Activated B cell treated with CpG ODN at 0.5 μM for 24 hours (primary cell): ENCODE measurements around the gene AOC2. TPM values are rescaled to one million over a fixed set of nuclear protein-coding genes. Genes with fewer than 3 reads are reported as not detected.
"Not testable (repeated sequence)": the region's sequence is repeated elsewhere in the genome, so short reads cannot be mapped to it uniquely, and the experiment has no call there.

Source experiments
- ATAC-seq: fragments of 200-7000 bp; cut with Tn5 transposase; one replicate; pipeline ENCODE4 v1.10.0; 2021; ENCODE audit warnings: low read depth, mild to moderate bottlenecking, moderate library complexity
- CTCF ChIA-PET: fragments of 350-600 bp; sonication (Branson Sonifier 250); formaldehyde crosslinking; loops from one replicate; lab custom pipeline; 2021; ENCODE audit warnings: antibody characterized with exemption; lab: Charles Lee
- POLR2A ChIA-PET: fragments of 350-600 bp; sonication (Branson Sonifier 250); formaldehyde crosslinking; loops from one replicate; lab custom pipeline; 2021; ENCODE audit warnings: antibody characterized with exemption; lab: Charles Lee
- DNase-seq: peaks from one replicate; pipeline ENCODE4 v3.0.0; 2022
- H3K27ac Mint-ChIP-seq: one replicate; pipeline ENCODE4 v1.8.0; 2020; ENCODE audit warnings: mixed read lengths
- H3K27me3 Mint-ChIP-seq: one replicate; pipeline ENCODE4 v1.8.0; 2021; ENCODE audit warnings: mixed read lengths
- H3K36me3 Mint-ChIP-seq: one replicate; pipeline ENCODE4 v1.8.0; 2021; ENCODE audit warnings: low read depth, mixed read lengths
- H3K4me1 Mint-ChIP-seq: one replicate; pipeline ENCODE4 v1.8.0; 2021; ENCODE audit warnings: mixed read lengths
- H3K4me3 Mint-ChIP-seq: one replicate; pipeline ENCODE4 v1.8.0; 2020; ENCODE audit warnings: mild to moderate bottlenecking, mixed read lengths
- H3K9me3 Mint-ChIP-seq: one replicate; pipeline ENCODE4 v1.8.0; 2020; ENCODE audit warnings: mixed read lengths
- CTCF ChIP-seq: fragments of 200-600 bp; IDR thresholded peaks from one replicate; pipeline ENCODE4 v1.8.0; 2022; ENCODE audit warnings: antibody characterized with exemption, mild to moderate bottlenecking
- intact Hi-C: fragments of 100-400 bp; cut with micrococcal nuclease; formaldehyde crosslinking; loops from one replicate; pipeline ENCODE4 v1.15.1; 2024
- total RNA-seq: library from RNA; stranded (reverse); gene quantifications from 2 replicates; pipeline ENCODE4 v1.2.3, GENCODE V29; 2022

The AOC2 gene
- total RNA-seq, 1 donor from 2014 or later = 3.9 TPM

GRCh38 chr17:42878123-42878880 lies 33.9 kb downstream of the AOC2 start:
- DNase-seq (no peak), ATAC-seq (no peak)
- intact Hi-C loops = no loop called here
- CTCF ChIA-PET = no interaction called here
- no peaks in the 10 kb centered on the region for H3K36me3 Mint-ChIP-seq
- H3K9me3 Mint-ChIP-seq = no peaks in the 10 kb centered on the region
- peaks cover 17% of the 10 kb centered on the region for H3K27me3 Mint-ChIP-seq
- H3K27ac Mint-ChIP-seq = no peak overlapping the region
- no peak overlapping the region for H3K4me3 Mint-ChIP-seq
- POLR2A ChIA-PET = no interaction called here
- TF ChIP-seq CTCF = no peak
- no peaks in the 10 kb centered on the region for H3K4me1 Mint-ChIP-seq

DNA sequence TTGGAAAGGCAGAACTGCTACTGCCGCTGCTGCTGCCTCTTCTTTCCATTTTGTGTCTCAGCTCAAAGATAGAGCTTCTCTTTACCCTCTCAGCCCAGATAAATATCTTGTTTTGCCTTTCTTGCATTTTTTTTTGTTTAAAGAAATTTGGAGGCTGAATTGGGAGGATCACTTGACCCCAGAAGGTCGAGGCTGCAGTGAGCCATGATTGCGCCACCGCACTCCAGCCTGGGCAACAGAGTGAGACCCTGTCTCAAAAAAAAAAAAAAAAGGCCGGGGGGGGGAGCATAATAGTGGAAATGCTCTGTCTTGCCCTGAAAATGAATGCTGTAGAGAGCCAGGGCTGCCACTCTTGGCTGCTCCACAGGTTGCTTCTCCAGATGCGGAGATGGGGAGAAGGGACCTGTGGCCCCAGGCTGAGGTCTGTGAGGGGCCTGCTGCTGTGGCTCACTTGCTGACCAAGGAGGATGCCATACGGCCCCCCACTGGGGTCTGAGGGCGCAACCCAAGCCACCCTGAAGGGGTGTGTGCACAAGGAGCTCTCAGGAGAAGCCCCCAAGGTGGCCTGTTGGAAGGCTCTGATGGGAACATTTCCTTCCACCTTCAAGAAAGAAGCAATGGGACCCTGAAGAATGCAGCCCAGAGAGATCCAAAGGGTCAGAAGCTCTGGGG lies 34.7 kb downstream of the AOC2 start:
- H3K4me3 Mint-ChIP-seq = no peak overlapping the region
- TF ChIP-seq CTCF = no peak
- no peaks in the 10 kb centered on the region for H3K4me1 Mint-ChIP-seq
- intact Hi-C loops = no loop called here
- H3K36me3 Mint-ChIP-seq = no peaks in the 10 kb centered on the region
- ATAC-seq (no peak), DNase-seq (no peak)
- no peak overlapping the region for H3K27ac Mint-ChIP-seq
- ChIA-PET CTCF (no interaction called here), POLR2A (no interaction called here)
- H3K9me3 Mint-ChIP-seq = no peaks in the 10 kb centered on the region
- H3K27me3 Mint-ChIP-seq = peaks cover 15% of the 10 kb centered on the region

GRCh38 chr17:42879596-42879985 lies 35.2 kb downstream of the AOC2 start:
- TF ChIP-seq CTCF = no peak
- H3K4me3 Mint-ChIP-seq = no peak overlapping the region
- no peak for ATAC-seq

DNA sequence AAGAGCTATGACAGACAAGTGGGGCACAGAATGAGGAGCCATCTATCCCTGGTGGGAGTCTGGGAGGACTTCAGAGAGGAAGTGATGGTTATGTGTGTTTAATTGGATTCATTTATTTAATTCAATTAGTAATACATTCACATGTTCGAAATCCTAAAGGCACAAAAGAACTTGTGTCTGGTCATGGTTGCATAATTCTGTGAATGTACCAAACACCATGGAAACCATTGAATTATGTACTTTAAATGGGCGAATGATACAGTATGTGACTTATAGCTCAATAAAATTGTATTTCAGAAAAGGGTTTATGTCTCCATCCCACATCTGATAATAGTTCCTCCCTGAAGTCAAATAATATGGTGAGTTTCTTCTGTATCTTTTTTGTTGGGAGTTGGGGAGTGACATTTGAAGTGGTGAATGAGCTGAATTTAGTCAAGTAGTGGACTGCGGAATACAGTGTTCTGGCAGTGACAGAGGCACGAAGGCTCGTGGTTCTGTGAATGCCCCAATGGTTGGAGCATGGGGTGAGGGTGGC lies 36.5 kb downstream of the AOC2 start:
- ChIA-PET CTCF (no interaction called here), POLR2A (interaction anchor here (0.6 kb wide), 1 partner anchor 322 kb away, joined by 3 read pairs; no protein-coding TSS in a partner anchor)
- Mint-ChIP-seq H3K4me1 (no peaks in the 10 kb centered on the region), H3K9me3 (no peaks in the 10 kb centered on the region), H3K36me3 (no peaks in the 10 kb centered on the region), H3K27ac (no peak overlapping the region), H3K27me3 (peaks cover 15% of the 10 kb centered on the region), H3K4me3 (no peak overlapping the region)
- ATAC-seq = no peak
- intact Hi-C loops = no loop called here
- DNase-seq = no peak
- no peak for TF ChIP-seq CTCF

More at GRCh38 chr17:42879596-42879985, 35.2 kb downstream of the AOC2 start:
- Mint-ChIP-seq H3K27me3 (peaks cover 15% of the 10 kb centered on the region), H3K4me1 (no peaks in the 10 kb centered on the region), H3K27ac (no peak overlapping the region), H3K9me3 (no peaks in the 10 kb centered on the region), H3K36me3 (no peaks in the 10 kb centered on the region)
- ChIA-PET POLR2A (no interaction called here), CTCF (no interaction called here)
- intact Hi-C loops = no loop called here
- DNase-seq = no peak

- ATAC-seq, intact Hi-C loops, H3K9me3 Mint-ChIP-seq, H3K36me3 Mint-ChIP-seq, DNase-seq, H3K4me3 Mint-ChIP-seq, H3K4me1 Mint-ChIP-seq, CTCF ChIA-PET, H3K27ac Mint-ChIP-seq: not testable (repeated sequence)
- peaks cover 15% of the 10 kb centered on the region for H3K27me3 Mint-ChIP-seq
- POLR2A ChIA-PET = interaction anchor here (0.6 kb wide), 1 partner anchor 321 kb away, joined by 3 read pairs; no protein-coding TSS in a partner anchor
Measured at GRCh38 chr17:42881706-42882105, 37.3 kb downstream of the AOC2 start.
